Fibroblast of pulmonary artery (primary cell): ENCODE measurements around the gene FMR1.
A peak's percentile ranks its signal among the peaks of the same experiment; 100 is the strongest.

Source experiments
- DNase-seq: peaks from one replicate; pipeline ENCODE4 v3.0.0-alpha.2; 2010; ENCODE audit warnings: low read depth
- H3K4me3 ChIP-seq: replicated peaks from 2 replicates; pipeline ENCODE4 v1.5.1; 2011; ENCODE audit warnings: low read depth, mild to moderate bottlenecking, control low read depth, low read length, moderate library complexity
- CTCF ChIP-seq: IDR thresholded peaks from 2 replicates; pipeline ENCODE4 v1.5.1; 2011; ENCODE audit warnings: mild to moderate bottlenecking, control low read depth, low read length, inconsistent platforms; ENCODE audit errors: missing control alignments

Gene FMR1

GRCh38 chrX:147900349-147900748 lies 11.4 kb upstream of the FMR1 start:
- DNase-seq, result no peak
- no peak overlapping the region for H3K4me3 ChIP-seq
- no peak for TF ChIP-seq CTCF

DNA sequence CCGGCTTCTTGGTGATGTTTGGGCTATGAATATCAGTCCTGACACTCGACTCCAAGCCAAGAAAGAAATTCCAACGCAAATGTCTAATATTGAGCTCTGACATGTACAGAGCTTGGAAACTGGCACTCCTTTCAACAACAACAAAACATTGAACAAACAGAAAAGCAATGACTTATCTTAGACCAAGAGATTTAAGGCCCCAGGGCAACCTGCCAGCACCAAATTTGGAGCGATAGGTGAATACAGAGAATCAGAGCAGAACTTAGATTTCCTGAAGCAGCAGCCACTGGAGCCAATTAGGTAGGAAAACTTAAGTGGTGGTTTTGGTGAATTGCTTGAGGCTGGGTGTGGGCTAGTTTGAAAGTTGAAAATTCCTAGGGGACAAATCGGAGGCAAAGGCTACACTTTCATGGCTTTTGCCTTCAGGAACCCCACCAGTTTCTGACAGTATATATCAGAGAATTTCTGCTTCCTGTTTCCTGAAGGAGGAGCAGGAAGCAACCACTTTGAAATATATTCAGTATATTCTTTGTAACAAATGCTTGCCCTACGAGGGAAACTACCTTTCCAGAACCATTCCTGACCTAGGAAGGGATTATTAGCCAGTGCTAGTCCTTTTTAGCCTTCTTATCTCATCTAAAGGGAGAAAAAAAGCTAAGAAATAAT lies 10.1 kb upstream of the FMR1 start:
- no peak for TF ChIP-seq CTCF
- DNase-seq, result no peak
- no peak overlapping the region for H3K4me3 ChIP-seq

DNA sequence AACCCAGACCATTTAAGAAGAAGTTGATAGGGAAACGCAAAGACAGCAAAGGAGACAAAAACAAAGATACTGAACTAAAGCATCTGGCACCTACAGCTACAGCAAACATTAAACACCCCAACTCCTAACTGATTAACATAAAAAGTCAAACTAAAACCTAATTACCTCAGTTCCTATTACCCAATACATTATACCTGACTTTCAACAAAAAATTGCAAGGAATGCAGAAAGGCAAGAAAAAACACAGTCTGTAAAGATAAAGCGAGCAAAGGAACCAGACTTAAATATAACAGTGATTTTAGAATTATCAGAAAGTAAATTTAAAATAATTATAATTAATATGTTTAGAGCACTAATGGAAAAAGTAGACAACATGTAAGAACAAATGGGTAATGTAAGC lies 9.4 kb upstream of the FMR1 start:
- no peak for TF ChIP-seq CTCF
- DNase-seq, result no peak
- no peak overlapping the region for H3K4me3 ChIP-seq

DNA sequence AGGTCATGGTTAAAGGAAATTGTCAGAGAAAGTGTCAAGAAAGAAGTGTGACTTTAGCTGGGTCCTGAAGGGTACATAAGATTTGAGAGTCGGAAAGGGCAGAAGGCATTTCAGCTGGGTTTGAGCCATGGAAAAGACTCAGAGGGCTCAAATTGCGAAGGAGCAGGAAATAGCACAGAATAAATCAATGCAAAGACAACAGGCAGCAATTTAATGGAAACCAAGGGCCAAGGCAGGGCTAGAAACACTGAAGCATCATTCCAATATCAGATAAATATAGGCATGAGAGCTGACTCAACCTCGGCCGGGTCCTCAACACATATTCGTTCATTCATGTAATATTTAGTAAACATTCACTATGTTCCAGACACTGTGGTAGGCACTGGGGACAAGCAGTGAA lies 3.6 kb upstream of the FMR1 start:
- no peak for TF ChIP-seq CTCF
- no peak overlapping the region for H3K4me3 ChIP-seq
- no peak for DNase-seq

DNA sequence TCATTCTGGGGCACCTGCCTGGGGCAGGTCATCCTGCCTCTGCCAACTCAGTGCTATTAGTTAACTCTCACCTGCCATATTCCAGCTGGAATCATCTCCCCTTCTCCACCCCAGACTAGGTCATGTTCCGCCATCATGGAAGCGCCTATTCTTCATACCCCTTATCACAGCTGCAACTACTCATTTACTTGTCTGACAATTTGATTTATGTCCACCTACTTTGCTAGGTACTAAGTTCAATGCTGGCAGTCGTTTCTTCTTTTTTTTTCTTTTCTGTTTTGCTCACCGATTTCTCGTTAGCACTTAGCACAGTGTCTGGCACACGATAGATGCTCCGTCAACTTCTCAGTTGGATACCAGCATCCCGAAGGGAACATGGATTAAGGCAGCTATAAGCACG lies 1.1 kb upstream of the FMR1 start:
- no peak overlapping the region for H3K4me3 ChIP-seq
- no peak for DNase-seq
- TF ChIP-seq CTCF, result no peak

GRCh38 chrX:147912093-147912801 lies 528 bp downstream of the FMR1 start:
- H3K4me3 ChIP-seq, result peak overlapping the region; percentile 73
- TF ChIP-seq CTCF, result no peak
- DNase-seq, result peak; percentile 41

- TF ChIP-seq CTCF, result no peak
- no peak for DNase-seq
- peak overlapping the region; percentile 73 for H3K4me3 ChIP-seq
These were observed 1.9 kb downstream of the FMR1 start for GRCh38 chrX:147913570-147913969.
